Heart right ventricle (tissue), 16 donors: ENCODE measurements around the gene ONECUT2. TPM values are rescaled to one million over a fixed set of nuclear protein-coding genes. Genes with fewer than 3 reads are reported as not detected.

Experiments used
- ATAC-seq, 8 donors: fragments of 200-7000 bp; cut with Tn5 transposase; one replicate each; pipeline ENCODE4 v1.9.1; 2020; ENCODE audit warnings: mild to moderate bottlenecking in 8 of 8, moderate library complexity in 8 of 8, moderate number of reproducible peaks in 1 of 8
- DNase-seq, 2 donors: peaks; one replicate each; pipeline ENCODE4 v3.0.0-alpha.2; 2020
- H3K27ac ChIP-seq, 10 donors: fragments of 200-600 bp; sonication (generic) in 2 of 10; one replicate each; pipeline versions ENCODE4 v1.5.0 to v1.8.0; 2020 to 2022; ENCODE audit warnings: mild to moderate bottlenecking in 3 of 10
- H3K27me3 ChIP-seq, 7 donors: fragments of 200-600 bp; one replicate each; pipeline ENCODE4 v1.8.0; 2021 to 2022; ENCODE audit warnings: mild to moderate bottlenecking in 2 of 7
- H3K36me3 ChIP-seq, 9 donors: fragments of 200-600 bp; sonication (generic) in 1 of 9; one replicate each; pipeline versions ENCODE4 v1.5.0 to v1.8.0; 2020 to 2022; ENCODE audit warnings: mild to moderate bottlenecking in 2 of 9
- H3K4me1 ChIP-seq, 9 donors: fragments of 200-600 bp; sonication (generic) in 1 of 9; one replicate each; pipeline versions ENCODE4 v1.5.0 to v1.8.0; 2020 to 2022; ENCODE audit warnings: mild to moderate bottlenecking in 4 of 9
- H3K4me3 ChIP-seq, 10 donors: fragments of 200-600 bp; sonication (generic) in 2 of 10; one replicate each; pipeline versions ENCODE4 v1.5.0 to v1.8.0; 2020 to 2022; ENCODE audit warnings: mild to moderate bottlenecking in 7 of 10, moderate library complexity in 2 of 10
- H3K9me3 ChIP-seq, 11 donors: fragments of 200-600 bp in 10 of 11; sonication (generic) in 2 of 11; one replicate each; pipeline versions ENCODE4 v1.5.0 to v1.8.0; 2013 to 2022; ENCODE audit warnings: mild to moderate bottlenecking in 2 of 11, control low read depth in 1 of 11, moderate library complexity in 1 of 11
- WGBS, 2 donors: extraction: QIAGEN DNeasy Blood & Tissue Kit; methylation state at CpG; one replicate each; pipeline ENCODE4 v1.1.7; 2013; ENCODE audit warnings: inconsistent platforms in 1 of 2; 5-methylcytosine and 5-hydroxymethylcytosine counted together
- intact Hi-C, 10 donors: fragments of 100-400 bp; cut with DNase I; formaldehyde crosslinking; loops; one replicate each; pipeline versions ENCODE4 v1.11.1 to v1.14.2; 2022
- polyA plus RNA-seq, 2 donors: library from polyadenylated mRNA; stranded (reverse); fragments of 200-250 nt; gene quantifications; one replicate each; pipeline ENCODE4 v1.2.3, GENCODE V29; 2013
- total RNA-seq, 10 donors: library from RNA; stranded (reverse); fragmentation: NEBNext Ultra II Directional in 3 of 10; extraction: Animal tissue kit (Norgen Biotek cat#: 25700) in 3 of 10; gene quantifications; one replicate each; pipeline versions ENCODE4 v1.2.1 to v1.2.4, GENCODE V29; 2021 to 2023
- TF ChIP-seq, protein P1 (sequence below), 9 donors: fragments of 200-600 bp; sonication (generic) in 2 of 9; IDR thresholded peaks; one replicate each; pipeline versions ENCODE4 v1.5.0 to v1.8.0; 2021 to 2022; ENCODE audit warnings: antibody characterized with exemption in 9 of 9, mild to moderate bottlenecking in 5 of 9, moderate library complexity in 1 of 9
- donor health status: Arrhythmogenic right ventricular cardiomyopathy.
- donor health status: ischemic (EF 13 %, LVEDD 7.1; RV severe dilation, severe dysfunction).
- donor health status: healthy with polysubstance abuse.
- donor health status: DM: no; HTN: yes; CAD: no.
- donor health status: DM: no; HTN: no; CAD: no.
- donor health status: ischemic (EF 25% LVEDD 6.9; RV normal size, moderate dysfunction).
- donor health status: ischemic (EF 25% LVEDD 5.7; RV mildly dilated, moderate dysfunction).
- donor health status: healthy.
- donor health status: DM: yes; HTN: yes; CAD: no.
- donor health status: Ischemic cardiomyopathy.
- donor health status: ischemic (EF 35%, LVEDD 5.7; RV mildly dilated, moderate dysfunction).
- donor health status: nonischemic (EF 11% LVEDD 7.7; RV severe dilation, severe dysfunction).
- donor health status: DM: yes; HTN: yes; CAD: no.
- donor health status: PGD.
- donor health status: ischemic (EF 29% LVEDD 5.4; RV normal size, mild dysfunction).
- donor health status: nonischemic (EF 23%, LVEDD 6.1; RV moderate dilation, normal function).

The ONECUT2 gene
- total and polyA plus RNA-seq, 12 donors = under 0.01 to 0.53 (median 0.09) TPM; not detected in 3

DNA sequence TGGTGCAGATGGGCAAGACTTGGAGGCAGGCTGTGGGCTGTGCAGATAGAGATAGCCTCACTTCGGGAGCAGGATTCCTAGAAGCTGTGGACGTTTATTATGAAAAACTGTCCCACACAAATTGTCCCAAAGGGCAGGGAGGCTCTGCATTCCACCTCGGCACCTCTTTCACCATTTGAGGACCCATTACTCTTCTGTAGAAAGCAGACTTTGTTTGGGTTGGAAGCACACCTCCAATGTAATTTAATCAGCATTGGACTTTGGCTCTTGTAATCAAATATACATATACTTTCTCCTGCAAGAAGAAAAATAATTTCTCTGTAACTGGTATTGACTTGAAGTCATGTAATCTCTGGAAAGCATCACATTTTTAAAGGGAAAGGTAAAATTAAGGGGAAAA is 8.5 kb downstream of the ONECUT2 start:
- H3K36me3 ChIP-seq = no peaks in the 10 kb centered on the region
- no peak overlapping the region for H3K4me3 ChIP-seq
- H3K9me3 ChIP-seq = peaks cover 0 to 2% (median 0%) of the 10 kb centered on the region in 11 donors
- H3K27ac ChIP-seq = no peak overlapping the region
- WGBS, 2 donors = 54 to 67% methylated on average over 3 of the region's 3 CpGs
- TF ChIP-seq, protein P1, sequence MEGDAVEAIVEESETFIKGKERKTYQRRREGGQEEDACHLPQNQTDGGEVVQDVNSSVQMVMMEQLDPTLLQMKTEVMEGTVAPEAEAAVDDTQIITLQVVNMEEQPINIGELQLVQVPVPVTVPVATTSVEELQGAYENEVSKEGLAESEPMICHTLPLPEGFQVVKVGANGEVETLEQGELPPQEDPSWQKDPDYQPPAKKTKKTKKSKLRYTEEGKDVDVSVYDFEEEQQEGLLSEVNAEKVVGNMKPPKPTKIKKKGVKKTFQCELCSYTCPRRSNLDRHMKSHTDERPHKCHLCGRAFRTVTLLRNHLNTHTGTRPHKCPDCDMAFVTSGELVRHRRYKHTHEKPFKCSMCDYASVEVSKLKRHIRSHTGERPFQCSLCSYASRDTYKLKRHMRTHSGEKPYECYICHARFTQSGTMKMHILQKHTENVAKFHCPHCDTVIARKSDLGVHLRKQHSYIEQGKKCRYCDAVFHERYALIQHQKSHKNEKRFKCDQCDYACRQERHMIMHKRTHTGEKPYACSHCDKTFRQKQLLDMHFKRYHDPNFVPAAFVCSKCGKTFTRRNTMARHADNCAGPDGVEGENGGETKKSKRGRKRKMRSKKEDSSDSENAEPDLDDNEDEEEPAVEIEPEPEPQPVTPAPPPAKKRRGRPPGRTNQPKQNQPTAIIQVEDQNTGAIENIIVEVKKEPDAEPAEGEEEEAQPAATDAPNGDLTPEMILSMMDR (IDR thresholded peaks at IDR 0.05) = no peak
- H3K4me1 ChIP-seq = peaks cover 0 to 30% (median 25%) of the 10 kb centered on the region in 9 donors
- no peak for ATAC-seq
- intact Hi-C loops = loop anchor here in 3 of 10 donors (10.0 kb wide), 2 partner anchors 111 to 699 kb away; no protein-coding TSS in a partner anchor
- peaks cover 40 to 98% (median 86%) of the 10 kb centered on the region in 7 donors for H3K27me3 ChIP-seq
- no peak for DNase-seq

DNA sequence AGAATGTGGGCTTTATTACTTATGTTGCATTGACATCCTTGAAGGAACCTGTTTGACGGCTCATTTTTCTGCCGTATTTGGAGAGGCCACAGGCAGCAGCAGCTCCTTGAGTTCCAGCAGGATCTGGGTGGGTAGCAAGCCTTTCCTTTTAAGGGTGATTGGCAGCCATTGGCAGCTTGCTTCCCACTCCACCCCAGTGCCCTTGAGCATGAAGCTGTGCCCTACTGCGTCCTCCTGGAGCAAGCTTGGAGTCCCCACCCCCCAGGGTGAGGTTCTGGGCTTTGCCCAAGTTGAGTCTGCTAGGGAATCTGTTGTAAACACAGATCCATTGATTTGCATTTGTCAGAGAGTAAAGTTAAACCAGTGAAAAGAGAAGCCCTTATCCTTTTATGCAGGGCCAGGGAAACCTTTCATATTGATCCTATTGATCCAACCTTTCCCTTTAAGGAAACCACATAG is 9.2 kb downstream of the ONECUT2 start:
- intact Hi-C loops = loop anchor here in 3 of 10 donors (10.0 kb wide), 2 partner anchors 110 to 700 kb away; no protein-coding TSS in a partner anchor
- Histone ChIP-seq H3K27ac (no peak overlapping the region), H3K36me3 (no peaks in the 10 kb centered on the region), H3K4me3 (no peak overlapping the region), H3K4me1 (peaks cover 0 to 24% (median 19%) of the 10 kb centered on the region in 9 donors), H3K27me3 (peaks cover 36 to 95% (median 84%) of the 10 kb centered on the region in 7 donors), H3K9me3 (peaks cover 0 to 2% (median 0%) of the 10 kb centered on the region in 11 donors)
- no peak for DNase-seq
- WGBS, 2 donors = 38 to 44% methylated on average over 3 of the region's 3 CpGs
- no peak for ATAC-seq
- TF ChIP-seq, protein P1 (IDR thresholded peaks at IDR 0.05) = no peak

DNA sequence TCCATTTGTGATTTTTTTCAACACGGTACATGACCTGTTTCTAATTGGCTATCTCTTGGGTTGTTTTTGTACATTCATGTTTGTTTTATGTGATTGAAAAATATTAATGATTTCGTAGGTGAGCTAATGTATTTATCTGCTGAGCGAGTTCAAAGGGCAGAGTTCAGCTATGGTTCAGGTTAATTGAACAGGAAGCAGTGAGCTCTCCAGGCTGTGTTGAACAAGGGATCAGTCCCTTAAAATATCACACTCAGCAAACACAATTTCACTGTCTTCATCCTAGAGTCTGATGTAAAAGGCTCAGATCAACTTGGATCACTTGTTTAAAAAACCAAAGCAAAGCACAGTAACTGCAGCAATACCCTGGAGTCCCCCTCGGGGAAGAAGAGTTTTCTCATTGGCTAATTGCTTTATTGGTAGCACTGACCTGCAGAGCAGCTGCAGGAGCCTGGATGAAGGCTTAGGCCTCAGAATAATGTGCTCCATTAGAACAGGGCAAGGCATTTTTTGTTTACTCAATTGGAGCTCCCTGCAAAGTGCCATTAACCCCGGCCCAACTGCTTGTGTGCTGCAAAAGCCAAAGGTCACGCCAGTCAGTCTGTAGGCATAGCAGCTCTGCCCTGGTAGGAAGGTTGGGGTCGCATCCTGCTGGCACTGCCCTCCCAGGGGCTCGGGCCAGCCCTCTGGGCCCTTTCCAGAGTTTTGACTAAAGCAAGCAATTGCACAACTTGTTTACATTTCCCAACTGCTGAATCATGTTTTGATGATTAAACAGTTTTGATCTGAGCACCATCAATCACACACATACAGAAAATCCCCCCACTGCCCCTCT is 10.5 kb downstream of the ONECUT2 start:
- Histone ChIP-seq H3K4me3 (no peak overlapping the region), H3K9me3 (peaks cover 0 to 2% (median 0%) of the 10 kb centered on the region in 11 donors), H3K27ac (no peak overlapping the region), H3K4me1 (peaks cover 0 to 10% (median 6%) of the 10 kb centered on the region in 9 donors), H3K36me3 (no peaks in the 10 kb centered on the region), H3K27me3 (peaks cover 23 to 94% (median 84%) of the 10 kb centered on the region in 7 donors)
- intact Hi-C loops = loop anchor here in 3 of 10 donors (10.0 kb wide), 2 partner anchors 109 to 701 kb away; no protein-coding TSS in a partner anchor
- DNase-seq = no peak
- ATAC-seq = no peak
- TF ChIP-seq, protein P1 (IDR thresholded peaks at IDR 0.05) = no peak
- WGBS, 2 donors = 54 to 67% methylated on average over 8 of the region's 8 CpGs

DNA sequence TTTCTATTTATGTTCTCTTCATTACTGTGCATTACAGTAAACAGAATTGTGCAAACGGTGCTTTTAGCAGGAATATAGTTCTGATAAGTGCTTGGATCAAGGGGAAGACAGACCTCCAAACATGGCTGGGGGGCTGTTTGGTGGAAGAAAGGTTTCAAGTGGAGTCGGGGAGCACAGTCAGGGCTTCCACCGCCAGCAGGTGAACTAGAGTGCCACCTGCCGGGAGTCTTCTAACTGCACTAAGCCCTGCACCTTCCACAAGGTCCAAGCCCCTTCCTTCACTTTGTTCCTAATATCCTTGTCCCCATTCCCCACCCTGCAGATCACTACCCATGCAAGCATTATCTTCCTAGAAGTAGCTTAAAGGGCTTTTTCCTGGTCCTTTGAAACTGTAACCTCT is 11.1 kb downstream of the ONECUT2 start:
- ATAC-seq (no peak), DNase-seq (no peak)
- intact Hi-C loops = loop anchor here in 3 of 10 donors (10.0 kb wide), 2 partner anchors 108 to 702 kb away; no protein-coding TSS in a partner anchor
- TF ChIP-seq, protein P1 (IDR thresholded peaks at IDR 0.05) = peak in 8 of 9 donors; percentile 7 to 49 (median 34)
- 2 to 6% methylated on average over 4 of the region's 4 CpGs for WGBS, 2 donors
- H3K27me3 ChIP-seq = peaks cover 18 to 94% (median 82%) of the 10 kb centered on the region in 7 donors
- H3K27ac ChIP-seq = no peak overlapping the region
- no peaks in the 10 kb centered on the region for H3K36me3 ChIP-seq
- peaks cover 0 to 4% (median 0%) of the 10 kb centered on the region in 9 donors for H3K4me1 ChIP-seq
- H3K4me3 ChIP-seq = no peak overlapping the region
- H3K9me3 ChIP-seq = peaks cover 0 to 2% (median 0%) of the 10 kb centered on the region in 11 donors
